Stimulated activated CD8-positive, alpha-beta memory T cell treated with anti-CD3 and anti-CD28 coated beads, Interleukin-15, amount 100 ng/mL, for 24 hours (primary cell): Measurements from ENCODE around the gene RPH3AL.
"Not testable (repeated sequence)": the region's sequence is repeated elsewhere in the genome, so short reads cannot be mapped to it uniquely, and the experiment has no call there.

Experiments used
- DNase-seq: peaks from one replicate; pipeline ENCODE4 v3.0.0-alpha.2; 2020; ENCODE audit warnings: low read depth

RPH3AL gene

GRCh38 chr17:200586-200985 is 152.0 kb downstream of the RPH3AL start:
- DNase-seq = no peak

- DNase-seq = no peak
These were observed 152.6 kb downstream of the RPH3AL start for GRCh38 chr17:199806-200545.

- DNase-seq = no peak
These were observed 153.4 kb downstream of the RPH3AL start for GRCh38 chr17:199191-199604.

- DNase-seq = not testable (repeated sequence)
These were observed 154.4 kb downstream of the RPH3AL start for GRCh38 chr17:198225-198624.

GRCh38 chr17:197352-197751 is 155.3 kb downstream of the RPH3AL start:
- DNase-seq = no peak

GRCh38 chr17:194828-195602 is 157.6 kb downstream of the RPH3AL start:
- no peak for DNase-seq

GRCh38 chr17:193841-194806 is 158.5 kb downstream of the RPH3AL start:
- no peak for DNase-seq

- no peak for DNase-seq
These were observed 159.2 kb downstream of the RPH3AL start for GRCh38 chr17:193426-193810.

GRCh38 chr17:192666-193425 is 159.8 kb downstream of the RPH3AL start:
- DNase-seq = no peak

GRCh38 chr17:189444-189843 is 163.2 kb downstream of the RPH3AL start:
- DNase-seq = no peak

GRCh38 chr17:187130-187529 is 165.5 kb downstream of the RPH3AL start:
- DNase-seq = no peak

GRCh38 chr17:185445-186138 is 167.0 kb downstream of the RPH3AL start:
- DNase-seq = no peak

- no peak for DNase-seq
These were observed 169.6 kb downstream of the RPH3AL start for GRCh38 chr17:183021-183420.

- DNase-seq = no peak
These were observed 170.4 kb downstream of the RPH3AL start for GRCh38 chr17:182050-182751.

- DNase-seq = no peak
These were observed 171.2 kb downstream of the RPH3AL start, which contains the start of gene DOC2B for GRCh38 chr17:181245-182049. DOC2B (minus strand) TSS chr17:181650; CDS start chr17:181479, 171 bp downstream.

GRCh38 chr17:180381-181244 is 172.0 kb downstream of the RPH3AL start:
- DNase-seq = no peak

GRCh38 chr17:179781-180380 is 172.7 kb downstream of the RPH3AL start:
- no peak for DNase-seq

GRCh38 chr17:179066-179432 is 173.6 kb downstream of the RPH3AL start:
- no peak for DNase-seq
